Measurements from ENCODE around the gene IL4I1.

The IL4I1 gene

GRCh38 chr19:49859682-49860335, 36.9 kb downstream of the IL4I1 start:
- H3K9me3 ChIP-seq (replicated peaks; ENCODE audit: insufficient read depth, low read length) = no peaks in the 10 kb centered on the region
- H3K27ac ChIP-seq (ENCODE audit: low read length) = no peak overlapping the region
- DNase-seq = no peak
- H3K9ac ChIP-seq (ENCODE audit: low read length) = no peak overlapping the region
- H3K27me3 ChIP-seq (replicated peaks; ENCODE audit: insufficient read depth, low read length) = no peaks in the 10 kb centered on the region
- no peaks in the 10 kb centered on the region for H3K9me2 ChIP-seq (replicated peaks; ENCODE audit: insufficient read depth, low read length)
- H3K79me2 ChIP-seq (ENCODE audit: low read length) = peaks cover 17% of the 10 kb centered on the region
- no peak overlapping the region for H3K4me3 ChIP-seq (ENCODE audit: low read length)
- TF ChIP-seq EZH2 (optimal IDR thresholded peaks at IDR 0.05; ENCODE audit: low read depth, low read length) (no peak), EZH2phosphoT487 (IDR thresholded peaks at IDR 0.05; ENCODE audit: low read length) (no peak), CTCF (IDR thresholded peaks at IDR 0.05; ENCODE audit: low read length) (no peak)
- H3K36me3 ChIP-seq (replicated peaks; ENCODE audit: insufficient read depth, low read length) = peaks cover 7% of the 10 kb centered on the region
- no peaks in the 10 kb centered on the region for H4K20me1 ChIP-seq (ENCODE audit: insufficient read depth, low read length)
- H2AFZ ChIP-seq (ENCODE audit: low read length) = no peak overlapping the region
- no peaks in the 10 kb centered on the region for H3K4me1 ChIP-seq (ENCODE audit: low read length)
- peaks cover 7% of the 10 kb centered on the region; the same call in 1 of the 2 replicates for H3F3A ChIP-seq (ENCODE audit: insufficient read depth, low read length)
- H3K4me2 ChIP-seq (ENCODE audit: low read depth, low read length) = no peak overlapping the region

- H3K4me1 ChIP-seq (ENCODE audit: low read length) = no peaks in the 10 kb centered on the region
- peaks cover 7% of the 10 kb centered on the region; the same call in 1 of the 2 replicates for H3F3A ChIP-seq (ENCODE audit: insufficient read depth, low read length)
- H3K9me3 ChIP-seq (replicated peaks; ENCODE audit: insufficient read depth, low read length) = no peaks in the 10 kb centered on the region
- H4K20me1 ChIP-seq (ENCODE audit: insufficient read depth, low read length) = no peaks in the 10 kb centered on the region
- peaks cover 14% of the 10 kb centered on the region for H3K79me2 ChIP-seq (ENCODE audit: low read length)
- DNase-seq = no peak
- H3K36me3 ChIP-seq (replicated peaks; ENCODE audit: insufficient read depth, low read length) = 0 out of 2 replicates have a peak, but pooled peaks cover 1% of the 10 kb centered on the region
- H3K4me3 ChIP-seq (ENCODE audit: low read length) = no peak overlapping the region
- no peak overlapping the region for H3K27ac ChIP-seq (ENCODE audit: low read length)
- no peaks in the 10 kb centered on the region for H3K27me3 ChIP-seq (replicated peaks; ENCODE audit: insufficient read depth, low read length)
- TF ChIP-seq EZH2 (optimal IDR thresholded peaks at IDR 0.05; ENCODE audit: low read depth, low read length) (no peak), CTCF (IDR thresholded peaks at IDR 0.05; ENCODE audit: low read length) (no peak), EZH2phosphoT487 (IDR thresholded peaks at IDR 0.05; ENCODE audit: low read length) (no peak)
- H2AFZ ChIP-seq (ENCODE audit: low read length) = no peak overlapping the region
- no peak overlapping the region for H3K9ac ChIP-seq (ENCODE audit: low read length)
- H3K4me2 ChIP-seq (ENCODE audit: low read depth, low read length) = no peak overlapping the region
- no peaks in the 10 kb centered on the region for H3K9me2 ChIP-seq (replicated peaks; ENCODE audit: insufficient read depth, low read length)
Observed at GRCh38 chr19:49858088-49858985, 38.4 kb downstream of the IL4I1 start.

- Histone ChIP-seq H3K4me2 (ENCODE audit: low read depth, low read length) (no peak overlapping the region), H2AFZ (ENCODE audit: low read length) (no peak overlapping the region), H3K4me3 (ENCODE audit: low read length) (no peak overlapping the region), H3K27me3 (replicated peaks; ENCODE audit: insufficient read depth, low read length) (no peaks in the 10 kb centered on the region), H3K4me1 (ENCODE audit: low read length) (peaks cover 2% of the 10 kb centered on the region; the same call in 1 of the 2 replicates), H4K20me1 (ENCODE audit: insufficient read depth, low read length) (no peaks in the 10 kb centered on the region), H3K9me3 (replicated peaks; ENCODE audit: insufficient read depth, low read length) (no peaks in the 10 kb centered on the region), H3K79me2 (ENCODE audit: low read length) (peaks cover 18% of the 10 kb centered on the region), H3K9ac (ENCODE audit: low read length) (no peak overlapping the region), H3F3A (ENCODE audit: insufficient read depth, low read length) (peaks cover 10% of the 10 kb centered on the region), H3K27ac (ENCODE audit: low read length) (no peak overlapping the region), H3K36me3 (replicated peaks; ENCODE audit: insufficient read depth, low read length) (no peaks in the 10 kb centered on the region), H3K9me2 (replicated peaks; ENCODE audit: insufficient read depth, low read length) (no peaks in the 10 kb centered on the region)
- no peak for DNase-seq
- TF ChIP-seq EZH2 (optimal IDR thresholded peaks at IDR 0.05; ENCODE audit: low read depth, low read length) = no peak
- TF ChIP-seq CTCF (IDR thresholded peaks at IDR 0.05; ENCODE audit: low read length) = no peak
- TF ChIP-seq EZH2phosphoT487 (IDR thresholded peaks at IDR 0.05; ENCODE audit: low read length) = no peak
Observed at GRCh38 chr19:49857838-49858087, 38.9 kb downstream of the IL4I1 start.
